WTC11 (cell line): ENCODE data around the gene PLRG1. TPM values are rescaled to one million over a fixed set of nuclear protein-coding genes. Genes with fewer than 3 reads are reported as not detected.

Experiments used
- AR ChIP-seq: fragments of 250-450 bp; sonication (Bioruptor Pico); IDR thresholded peaks from 2 replicates; pipeline ENCODE4 v1.9.0; 2021; ENCODE audit warnings: mild to moderate bottlenecking
- ARID4B ChIP-seq: sonication (generic); formaldehyde crosslinking; IDR thresholded peaks from 2 replicates; pipeline ENCODE4 v1.8.0; 2023; ENCODE audit warnings: missing genetic modification reagents, mild to moderate bottlenecking, borderline replicate concordance
- ELF4 ChIP-seq: sonication (generic); formaldehyde crosslinking; IDR thresholded peaks from 2 replicates; pipeline ENCODE4 v1.8.1; 2022; ENCODE audit warnings: low read depth, mild to moderate bottlenecking, moderate library complexity, missing genetic modification reagents
- FOXK1 ChIP-seq: sonication (generic); formaldehyde crosslinking; IDR thresholded peaks from 2 replicates; pipeline ENCODE4 v1.8.0; 2022; ENCODE audit warnings: mild to moderate bottlenecking, moderate library complexity, missing genetic modification reagents
- JAZF1 ChIP-seq: fragments of 250-450 bp; sonication (Bioruptor Pico); IDR thresholded peaks from 2 replicates; pipeline ENCODE4 v1.9.0; 2021; ENCODE audit warnings: moderate library complexity, mild to moderate bottlenecking, inconsistent platforms
- JUN ChIP-seq: sonication (generic); formaldehyde crosslinking; IDR thresholded peaks from 2 replicates; pipeline ENCODE4 v1.8.0; 2023; ENCODE audit warnings: mild to moderate bottlenecking, missing genetic modification reagents
- MLX ChIP-seq: sonication (generic); formaldehyde crosslinking; IDR thresholded peaks from 2 replicates; pipeline ENCODE4 v1.8.1; 2023; ENCODE audit warnings: mild to moderate bottlenecking, missing genetic modification reagents, moderate library complexity
- NR2C2 ChIP-seq: sonication (generic); formaldehyde crosslinking; IDR thresholded peaks from 2 replicates; pipeline ENCODE4 v1.8.0; 2022; ENCODE audit warnings: mild to moderate bottlenecking, missing genetic modification reagents
- NR3C1 ChIP-seq: sonication (generic); formaldehyde crosslinking; conservative IDR thresholded peaks from 2 replicates; pipeline ENCODE4 v1.8.1; 2023; ENCODE audit warnings: low read depth, mild to moderate bottlenecking, missing genetic modification reagents
- SMAD4 ChIP-seq: sonication (generic); formaldehyde crosslinking; IDR thresholded peaks from 2 replicates; pipeline ENCODE4 v1.8.0; 2022; ENCODE audit warnings: mild to moderate bottlenecking, missing genetic modification reagents
- ZBTB21 ChIP-seq: sonication (generic); formaldehyde crosslinking; IDR thresholded peaks from 2 replicates; pipeline ENCODE4 v1.8.1; 2023; ENCODE audit warnings: mild to moderate bottlenecking, missing genetic modification reagents, borderline replicate concordance
- ZNF138 ChIP-seq: sonication (generic); formaldehyde crosslinking; conservative IDR thresholded peaks from 2 replicates; pipeline ENCODE4 v1.8.1; 2022; ENCODE audit warnings: mild to moderate bottlenecking, moderate library complexity, missing genetic modification reagents
- ZNF317 ChIP-seq: sonication (generic); formaldehyde crosslinking; IDR thresholded peaks from 2 replicates; pipeline ENCODE4 v1.8.1; 2023; ENCODE audit warnings: low read depth, mild to moderate bottlenecking, moderate library complexity, missing genetic modification reagents, borderline replicate concordance
- ZNF423 ChIP-seq: fragments of 250-450 bp; sonication (Bioruptor Pico); IDR thresholded peaks from 2 replicates; pipeline ENCODE4 v2.1.2; 2022; ENCODE audit warnings: mild to moderate bottlenecking, moderate library complexity
- total RNA-seq: library from RNA; stranded (reverse); gene quantifications from 3 replicates; pipeline ENCODE4 v1.2.3, GENCODE V29; 2021
- TF ChIP-seq, protein P1 (sequence below): fragments of 250-450 bp; sonication (Bioruptor Pico); conservative IDR thresholded peaks from 2 replicates; pipeline ENCODE4 v1.9.0; 2021; ENCODE audit warnings: mild to moderate bottlenecking
- TF ChIP-seq, protein P2 (sequence below): fragments of 250-450 bp; sonication (Bioruptor Pico); IDR thresholded peaks from 2 replicates; pipeline ENCODE4 v1.9.0; 2021; ENCODE audit warnings: mild to moderate bottlenecking, borderline replicate concordance
- TF ChIP-seq, protein P3 (sequence below): sonication (generic); formaldehyde crosslinking; IDR thresholded peaks from 2 replicates; pipeline ENCODE4 v1.8.1; 2022; ENCODE audit warnings: low read depth, mild to moderate bottlenecking, moderate library complexity, missing genetic modification reagents, borderline replicate concordance
- TF ChIP-seq, protein P4 (sequence below): fragments of 200-600 bp; IDR thresholded peaks from 2 replicates; pipeline ENCODE4 v1.8.0; 2022; ENCODE audit warnings: antibody characterized with exemption

PLRG1 gene
- total RNA-seq, 1 experiment from 2014 or later, result 84.8 TPM

DNA sequence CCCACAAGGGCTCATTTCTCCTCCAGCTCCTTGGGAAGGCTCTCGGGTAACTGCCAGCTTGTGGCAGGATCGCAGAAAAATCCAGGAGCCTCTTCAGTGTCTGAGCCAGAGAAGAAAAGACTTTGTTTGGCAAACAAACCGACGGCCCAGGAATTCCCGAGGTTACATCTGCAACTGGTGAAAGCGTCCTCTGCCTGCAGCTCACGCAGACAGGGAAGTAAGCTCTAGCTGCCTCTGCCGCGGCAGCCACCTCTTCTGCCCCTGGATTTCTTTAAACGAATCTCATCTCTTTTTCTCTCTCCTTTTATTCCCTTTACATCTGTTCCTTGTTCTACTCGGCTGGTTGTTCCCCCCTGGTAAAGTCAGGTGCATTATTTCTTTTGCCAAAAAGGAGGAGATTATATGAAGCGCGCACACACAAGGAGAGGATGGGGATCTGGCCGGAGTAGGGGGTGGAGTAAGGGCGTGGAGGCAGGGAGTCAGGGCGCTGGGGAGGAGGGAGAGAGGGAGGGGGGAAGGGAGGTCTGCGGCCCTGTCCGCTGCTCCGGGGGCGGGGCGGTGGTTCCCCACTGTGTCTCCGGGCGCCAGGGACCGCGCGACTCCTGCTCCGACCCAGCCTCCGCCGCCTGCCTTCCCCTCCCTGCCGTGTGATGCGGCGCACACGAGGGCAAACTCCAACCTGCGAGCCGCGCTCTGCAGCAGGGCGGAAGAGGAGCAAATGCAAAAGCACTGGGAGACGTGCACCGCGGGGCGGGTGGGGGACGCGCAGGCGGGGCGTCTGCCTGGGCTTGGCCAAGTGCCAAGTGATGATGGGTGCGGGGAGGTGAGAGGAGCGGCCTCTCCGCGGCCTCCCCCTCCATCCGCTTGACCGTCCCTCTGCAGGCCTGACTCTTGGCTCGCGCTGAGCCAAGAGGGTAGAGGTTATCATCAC lies 58.6 kb downstream of the PLRG1 start, which contains the start of gene DCHS2 (continued):
- TF ChIP-seq AR (no peak), ARID4B (no peak; the same call in 1 of the 2 replicates), ELF4 (no peak), ZBTB21 (CRISPR knock-in tag) (no peak), MLX (CRISPR knock-in tag) (no peak), ZNF423 (peak; percentile 18; the same call in 1 of the 2 replicates), ZNF317 (CRISPR knock-in tag) (no peak), NR3C1 (0 out of 2 replicates have a peak, but pooled peaks have one; percentile 47), FOXK1 (CRISPR knock-in tag) (0 out of 2 replicates have a peak, but pooled peaks have one; percentile 46), JUN (CRISPR knock-in tag) (no peak), JAZF1 (CRISPR knock-in tag) (no peak), SMAD4 (CRISPR knock-in tag) (no peak), ZNF138 (CRISPR knock-in tag) (peak; percentile 69; the same call in 1 of the 2 replicates), NR2C2 (CRISPR knock-in tag) (no peak)
- TF ChIP-seq, protein P1, sequence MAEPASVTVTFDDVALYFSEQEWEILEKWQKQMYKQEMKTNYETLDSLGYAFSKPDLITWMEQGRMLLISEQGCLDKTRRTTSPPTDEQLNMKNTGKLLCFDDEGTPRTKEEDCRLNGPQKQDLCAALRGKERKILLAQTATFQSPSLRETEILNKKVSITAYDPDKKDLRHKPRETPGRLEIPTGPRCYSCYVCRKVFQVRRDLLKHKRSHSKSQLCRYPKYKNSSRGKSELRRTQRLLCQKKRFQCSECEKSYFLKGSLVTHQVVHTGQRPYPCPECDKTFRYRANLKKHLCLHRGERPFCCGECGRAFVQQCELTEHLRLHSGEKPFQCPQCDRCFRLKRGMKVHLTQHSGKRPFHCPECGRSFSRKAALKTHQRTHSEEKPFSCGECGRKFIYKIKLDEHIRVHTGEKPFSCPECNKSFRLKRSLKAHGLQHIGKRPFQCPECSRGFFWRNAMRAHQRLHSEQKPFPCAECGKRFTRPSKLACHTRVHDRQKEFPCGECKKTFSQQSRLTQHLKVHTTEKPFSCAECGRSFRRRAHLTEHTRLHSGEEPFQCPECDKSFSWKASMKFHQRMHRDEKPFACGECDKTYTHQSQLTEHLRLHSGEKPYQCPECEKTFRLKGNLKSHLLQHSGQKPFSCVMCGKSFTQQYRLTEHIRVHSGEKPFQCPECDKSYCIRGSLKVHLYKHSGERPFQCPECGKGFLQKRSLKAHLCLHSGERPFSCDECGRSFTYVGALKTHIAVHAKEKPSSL (CRISPR knock-in tag), result no peak
- TF ChIP-seq, protein P2, sequence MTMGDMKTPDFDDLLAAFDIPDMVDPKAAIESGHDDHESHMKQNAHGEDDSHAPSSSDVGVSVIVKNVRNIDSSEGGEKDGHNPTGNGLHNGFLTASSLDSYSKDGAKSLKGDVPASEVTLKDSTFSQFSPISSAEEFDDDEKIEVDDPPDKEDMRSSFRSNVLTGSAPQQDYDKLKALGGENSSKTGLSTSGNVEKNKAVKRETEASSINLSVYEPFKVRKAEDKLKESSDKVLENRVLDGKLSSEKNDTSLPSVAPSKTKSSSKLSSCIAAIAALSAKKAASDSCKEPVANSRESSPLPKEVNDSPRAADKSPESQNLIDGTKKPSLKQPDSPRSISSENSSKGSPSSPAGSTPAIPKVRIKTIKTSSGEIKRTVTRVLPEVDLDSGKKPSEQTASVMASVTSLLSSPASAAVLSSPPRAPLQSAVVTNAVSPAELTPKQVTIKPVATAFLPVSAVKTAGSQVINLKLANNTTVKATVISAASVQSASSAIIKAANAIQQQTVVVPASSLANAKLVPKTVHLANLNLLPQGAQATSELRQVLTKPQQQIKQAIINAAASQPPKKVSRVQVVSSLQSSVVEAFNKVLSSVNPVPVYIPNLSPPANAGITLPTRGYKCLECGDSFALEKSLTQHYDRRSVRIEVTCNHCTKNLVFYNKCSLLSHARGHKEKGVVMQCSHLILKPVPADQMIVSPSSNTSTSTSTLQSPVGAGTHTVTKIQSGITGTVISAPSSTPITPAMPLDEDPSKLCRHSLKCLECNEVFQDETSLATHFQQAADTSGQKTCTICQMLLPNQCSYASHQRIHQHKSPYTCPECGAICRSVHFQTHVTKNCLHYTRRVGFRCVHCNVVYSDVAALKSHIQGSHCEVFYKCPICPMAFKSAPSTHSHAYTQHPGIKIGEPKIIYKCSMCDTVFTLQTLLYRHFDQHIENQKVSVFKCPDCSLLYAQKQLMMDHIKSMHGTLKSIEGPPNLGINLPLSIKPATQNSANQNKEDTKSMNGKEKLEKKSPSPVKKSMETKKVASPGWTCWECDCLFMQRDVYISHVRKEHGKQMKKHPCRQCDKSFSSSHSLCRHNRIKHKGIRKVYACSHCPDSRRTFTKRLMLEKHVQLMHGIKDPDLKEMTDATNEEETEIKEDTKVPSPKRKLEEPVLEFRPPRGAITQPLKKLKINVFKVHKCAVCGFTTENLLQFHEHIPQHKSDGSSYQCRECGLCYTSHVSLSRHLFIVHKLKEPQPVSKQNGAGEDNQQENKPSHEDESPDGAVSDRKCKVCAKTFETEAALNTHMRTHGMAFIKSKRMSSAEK (CRISPR knock-in tag), result no peak
- TF ChIP-seq, protein P3, sequence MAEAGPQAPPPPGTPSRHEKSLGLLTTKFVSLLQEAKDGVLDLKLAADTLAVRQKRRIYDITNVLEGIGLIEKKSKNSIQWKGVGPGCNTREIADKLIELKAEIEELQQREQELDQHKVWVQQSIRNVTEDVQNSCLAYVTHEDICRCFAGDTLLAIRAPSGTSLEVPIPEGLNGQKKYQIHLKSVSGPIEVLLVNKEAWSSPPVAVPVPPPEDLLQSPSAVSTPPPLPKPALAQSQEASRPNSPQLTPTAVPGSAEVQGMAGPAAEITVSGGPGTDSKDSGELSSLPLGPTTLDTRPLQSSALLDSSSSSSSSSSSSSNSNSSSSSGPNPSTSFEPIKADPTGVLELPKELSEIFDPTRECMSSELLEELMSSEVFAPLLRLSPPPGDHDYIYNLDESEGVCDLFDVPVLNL (CRISPR knock-in tag), result 0 out of 2 replicates have a peak, but pooled peaks have one; percentile 53
- TF ChIP-seq, protein P4, sequence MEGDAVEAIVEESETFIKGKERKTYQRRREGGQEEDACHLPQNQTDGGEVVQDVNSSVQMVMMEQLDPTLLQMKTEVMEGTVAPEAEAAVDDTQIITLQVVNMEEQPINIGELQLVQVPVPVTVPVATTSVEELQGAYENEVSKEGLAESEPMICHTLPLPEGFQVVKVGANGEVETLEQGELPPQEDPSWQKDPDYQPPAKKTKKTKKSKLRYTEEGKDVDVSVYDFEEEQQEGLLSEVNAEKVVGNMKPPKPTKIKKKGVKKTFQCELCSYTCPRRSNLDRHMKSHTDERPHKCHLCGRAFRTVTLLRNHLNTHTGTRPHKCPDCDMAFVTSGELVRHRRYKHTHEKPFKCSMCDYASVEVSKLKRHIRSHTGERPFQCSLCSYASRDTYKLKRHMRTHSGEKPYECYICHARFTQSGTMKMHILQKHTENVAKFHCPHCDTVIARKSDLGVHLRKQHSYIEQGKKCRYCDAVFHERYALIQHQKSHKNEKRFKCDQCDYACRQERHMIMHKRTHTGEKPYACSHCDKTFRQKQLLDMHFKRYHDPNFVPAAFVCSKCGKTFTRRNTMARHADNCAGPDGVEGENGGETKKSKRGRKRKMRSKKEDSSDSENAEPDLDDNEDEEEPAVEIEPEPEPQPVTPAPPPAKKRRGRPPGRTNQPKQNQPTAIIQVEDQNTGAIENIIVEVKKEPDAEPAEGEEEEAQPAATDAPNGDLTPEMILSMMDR, result no peak
